ENCODE data around the gene RFNG.

GRCh38 chr17:82037092-82037888 is 14.3 kb downstream of the RFNG start, which contains the start of gene DCXR:
- TF ChIP-seq CTCF (IDR thresholded peaks at IDR 0.05; ENCODE audit: insufficient read depth, low read depth, low read length): peak; percentile 34
- no peak for TF ChIP-seq EZH2 (IDR thresholded peaks at IDR 0.05; ENCODE audit: insufficient read depth, low read length)
